Glutamatergic neuron (in vitro differentiated cells): ENCODE results near the gene GATD1. TPM values are rescaled to one million over a fixed set of nuclear protein-coding genes. Genes with fewer than 3 reads are reported as not detected.

Experiments used
- DNase-seq: peaks from one replicate; pipeline ENCODE4 v3.0.0; 2022
- H3K27ac Mint-ChIP-seq: one replicate; pipeline ENCODE4 v1.8.0; 2020; ENCODE audit warnings: mild to moderate bottlenecking, mixed read lengths, inconsistent platforms; ENCODE audit not compliant: unreplicated experiment
- H3K27me3 Mint-ChIP-seq: one replicate; pipeline ENCODE4 v1.8.0; 2020; ENCODE audit warnings: mild to moderate bottlenecking, moderate library complexity, mixed read lengths, inconsistent platforms; ENCODE audit not compliant: unreplicated experiment
- H3K36me3 Mint-ChIP-seq: one replicate; pipeline ENCODE4 v1.8.0; 2020; ENCODE audit warnings: mild to moderate bottlenecking, mixed read lengths, inconsistent platforms; ENCODE audit not compliant: unreplicated experiment
- H3K4me1 Mint-ChIP-seq: one replicate; pipeline ENCODE4 v1.8.0; 2020; ENCODE audit warnings: mild to moderate bottlenecking, low read depth, mixed read lengths, inconsistent platforms; ENCODE audit not compliant: unreplicated experiment
- H3K4me3 Mint-ChIP-seq: one replicate; pipeline ENCODE4 v1.8.0; 2020; ENCODE audit warnings: mild to moderate bottlenecking, mixed read lengths, inconsistent platforms; ENCODE audit not compliant: unreplicated experiment
- H3K9me3 Mint-ChIP-seq: one replicate; pipeline ENCODE4 v1.8.0; 2020; ENCODE audit warnings: mild to moderate bottlenecking, moderate library complexity, mixed read lengths, inconsistent platforms; ENCODE audit not compliant: unreplicated experiment
- CTCF ChIP-seq: fragments of 200-600 bp; sonication (generic); IDR thresholded peaks from one replicate; pipeline ENCODE4 v1.5.0; 2021; ENCODE audit not compliant: partially characterized antibody, unreplicated experiment
- total RNA-seq: library from RNA; stranded (reverse); fragmentation: NEBNext Ultra II Directional; extraction: Animal tissue kit (Norgen Biotek cat#: 25700); gene quantifications from one replicate; pipeline ENCODE4 v1.2.1, GENCODE V29; 2021; ENCODE audit not compliant: unreplicated experiment

GATD1 gene
- total RNA-seq, 1 donor from 2014 or later, result 67.5 TPM

- H3K27ac Mint-ChIP-seq, result no peak overlapping the region
- TF ChIP-seq CTCF, result no peak
- DNase-seq, result no peak
- H3K4me1 Mint-ChIP-seq, result peaks cover 4% of the 10 kb centered on the region
- peaks cover 9% of the 10 kb centered on the region for H3K9me3 Mint-ChIP-seq
- H3K36me3 Mint-ChIP-seq, result no peaks in the 10 kb centered on the region
- H3K27me3 Mint-ChIP-seq, result peaks cover 8% of the 10 kb centered on the region
- H3K4me3 Mint-ChIP-seq, result peak overlapping the region; percentile 74
Measured at GRCh38 chr11:804599-804964, 27.3 kb upstream of the GATD1 start.

GRCh38 chr11:803770-804598, 26.7 kb upstream of the GATD1 start:
- no peaks in the 10 kb centered on the region for H3K36me3 Mint-ChIP-seq
- no peak for TF ChIP-seq CTCF
- H3K27me3 Mint-ChIP-seq, result peaks cover 8% of the 10 kb centered on the region
- no peak overlapping the region for H3K27ac Mint-ChIP-seq
- H3K9me3 Mint-ChIP-seq, result peaks cover 9% of the 10 kb centered on the region
- DNase-seq, result peak; percentile 75
- peak overlapping the region; percentile 74 for H3K4me3 Mint-ChIP-seq
- H3K4me1 Mint-ChIP-seq, result peaks cover 4% of the 10 kb centered on the region

GRCh38 chr11:803467-803742, 26.1 kb upstream of the GATD1 start:
- Mint-ChIP-seq H3K36me3 (no peaks in the 10 kb centered on the region), H3K27me3 (peaks cover 8% of the 10 kb centered on the region), H3K4me1 (peaks cover 4% of the 10 kb centered on the region), H3K4me3 (no peak overlapping the region), H3K9me3 (peaks cover 9% of the 10 kb centered on the region), H3K27ac (no peak overlapping the region)
- DNase-seq, result no peak
- no peak for TF ChIP-seq CTCF

- DNase-seq, result peak; percentile 17
- H3K4me1 Mint-ChIP-seq, result peaks cover 4% of the 10 kb centered on the region
- peak overlapping the region; percentile 52 for H3K4me3 Mint-ChIP-seq
- peaks cover 7% of the 10 kb centered on the region for H3K27me3 Mint-ChIP-seq
- H3K9me3 Mint-ChIP-seq, result peaks cover 8% of the 10 kb centered on the region
- no peak for TF ChIP-seq CTCF
- no peak overlapping the region for H3K27ac Mint-ChIP-seq
- H3K36me3 Mint-ChIP-seq, result no peaks in the 10 kb centered on the region
Measured at GRCh38 chr11:802693-803466, 25.6 kb upstream of the GATD1 start.
